Activated CD8-positive, alpha-beta memory T cell treated with anti-CD3 and anti-CD28 coated beads for 48 hours (primary cell): ENCODE results near the gene SAMM50.

Source experiments
- DNase-seq, 3 experiments: peaks; one replicate each; pipeline ENCODE4 v3.0.0-alpha.2; 2020; ENCODE audit warnings: low read depth in 2 of 3, low spot score in 2 of 3

The SAMM50 gene

DNA sequence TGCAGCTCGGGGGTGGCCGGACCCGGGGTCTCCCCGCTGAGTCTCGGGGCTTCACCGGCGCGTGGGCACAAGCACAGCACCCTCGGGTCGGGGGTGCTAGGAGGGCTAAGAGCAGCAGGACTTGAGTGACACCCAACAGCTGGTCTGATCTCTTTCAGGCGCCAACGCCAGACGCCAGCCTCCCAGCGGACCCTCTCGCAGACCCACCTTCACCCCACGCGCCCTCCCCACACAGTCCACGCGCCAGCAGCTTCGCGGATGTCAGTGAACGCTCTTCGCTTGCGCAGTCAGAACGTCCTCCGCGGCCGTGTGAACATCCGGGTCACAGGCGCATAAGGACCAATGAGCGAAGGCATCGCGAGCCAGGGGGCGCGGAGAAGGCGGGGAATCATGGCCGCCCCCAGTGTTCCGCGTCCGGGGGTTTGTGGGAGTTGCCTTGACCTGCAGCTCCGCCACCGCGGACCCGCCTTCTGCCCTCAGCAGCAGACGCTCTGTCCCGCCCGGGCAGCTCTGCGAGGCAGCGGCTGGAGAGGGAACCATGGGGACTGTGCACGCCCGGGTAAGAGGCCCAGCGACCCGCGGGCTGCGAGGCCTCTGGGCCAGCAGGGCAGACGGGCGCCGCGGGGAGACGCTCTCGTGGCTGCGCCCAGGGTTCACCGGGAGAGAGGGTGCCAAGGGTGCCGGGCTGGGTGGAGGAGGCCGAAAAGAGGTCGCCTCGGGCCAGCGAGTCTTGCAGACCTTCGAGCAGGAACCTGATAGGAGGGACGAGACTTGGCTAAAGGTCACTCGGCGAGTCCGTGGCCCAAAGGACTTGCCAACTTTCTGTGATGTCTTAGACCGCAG is at the start of gene SAMM50:
TSS of gene SAMM50 (plus strand) at position 403 of the 843 bp plus-strand sequence. CDS start at position 539, 136 bp downstream.
- peak; percentile 77 to 81 (median 77) for DNase-seq

GRCh38 chr22:43905681-43906080 is 49.6 kb upstream of the SAMM50 start:
- no peak for DNase-seq

DNA sequence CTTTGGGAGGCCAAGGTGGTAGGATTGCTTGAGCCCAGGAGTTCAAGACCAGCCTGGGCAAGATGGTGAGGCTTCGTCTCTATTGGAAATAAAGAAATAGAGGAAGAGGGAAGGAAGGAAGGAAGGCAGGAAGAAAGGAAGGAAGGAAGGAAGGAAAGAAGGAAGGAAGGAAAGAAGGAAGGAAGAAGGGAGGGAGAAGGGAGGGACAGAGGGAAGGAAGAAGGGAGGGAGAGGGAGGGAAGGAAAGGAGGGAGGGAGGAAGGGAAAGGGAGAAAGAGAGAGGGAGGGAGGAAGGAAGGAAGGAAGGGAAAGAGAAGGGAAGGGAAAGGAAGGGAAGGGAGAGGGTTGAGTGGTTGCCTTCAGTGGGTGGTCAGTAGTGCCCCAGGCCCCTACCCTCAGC is 45.5 kb upstream of the SAMM50 start:
- DNase-seq: no peak

GRCh38 chr22:43910178-43910695 is 45.0 kb upstream of the SAMM50 start:
- DNase-seq: no peak

DNA sequence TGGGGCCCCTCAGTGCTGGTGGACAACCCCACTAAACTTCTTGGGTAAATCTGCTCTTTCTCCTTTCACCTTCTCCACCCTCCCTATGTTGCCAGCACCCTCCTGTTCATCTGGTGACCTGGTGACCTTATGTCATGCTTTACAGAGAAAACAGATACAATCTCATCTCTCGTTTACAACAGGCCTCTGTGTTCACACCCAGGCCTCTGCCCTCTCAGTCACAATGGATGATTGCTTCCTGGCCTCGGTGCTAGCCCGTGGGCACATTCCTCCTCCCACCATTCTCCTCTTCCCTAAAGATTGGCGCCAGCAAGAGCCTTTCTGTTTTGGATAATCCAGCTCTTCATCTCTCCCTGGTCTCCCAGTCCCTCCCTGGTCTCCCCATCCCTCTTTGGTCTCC is 43.9 kb upstream of the SAMM50 start:
- no peak for DNase-seq

DNA sequence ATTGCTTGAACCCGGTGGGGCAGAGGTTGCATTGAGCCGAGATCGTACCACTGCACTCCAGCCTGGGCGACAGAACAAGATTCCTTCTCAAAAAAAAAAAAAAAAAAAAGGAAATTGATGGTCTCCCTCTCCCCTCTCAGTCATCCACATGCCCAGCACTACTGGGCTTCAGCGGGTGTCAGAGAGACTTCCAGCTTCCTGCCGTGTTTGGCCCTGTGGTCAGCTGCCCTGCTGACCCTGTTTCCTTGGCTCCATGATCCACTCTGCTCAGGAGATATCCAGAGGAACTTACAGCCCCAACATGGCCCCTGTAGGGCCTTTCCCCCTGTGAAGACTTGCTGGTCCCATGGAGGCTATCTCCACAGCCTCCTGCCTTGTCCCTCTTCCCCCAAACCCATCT is 37.7 kb upstream of the SAMM50 start:
- DNase-seq: no peak

- DNase-seq: no peak
These were observed 35.9 kb upstream of the SAMM50 start for GRCh38 chr22:43919106-43919973.

- no peak for DNase-seq
These were observed 33.9 kb upstream of the SAMM50 start for GRCh38 chr22:43921370-43921769.

GRCh38 chr22:43922123-43922522 is 33.1 kb upstream of the SAMM50 start:
- DNase-seq: no peak

GRCh38 chr22:43923191-43923590 is 32.1 kb upstream of the SAMM50 start:
- no peak for DNase-seq

- DNase-seq: peak; percentile 36 to 43 (median 41)
These were observed 31.4 kb upstream of the SAMM50 start, which contains the start of gene PNPLA3 for GRCh38 chr22:43923631-43924464. Gene PNPLA3 (plus strand): TSS chr22:43923805. CDS start chr22:43923912, 107 bp downstream.

DNA sequence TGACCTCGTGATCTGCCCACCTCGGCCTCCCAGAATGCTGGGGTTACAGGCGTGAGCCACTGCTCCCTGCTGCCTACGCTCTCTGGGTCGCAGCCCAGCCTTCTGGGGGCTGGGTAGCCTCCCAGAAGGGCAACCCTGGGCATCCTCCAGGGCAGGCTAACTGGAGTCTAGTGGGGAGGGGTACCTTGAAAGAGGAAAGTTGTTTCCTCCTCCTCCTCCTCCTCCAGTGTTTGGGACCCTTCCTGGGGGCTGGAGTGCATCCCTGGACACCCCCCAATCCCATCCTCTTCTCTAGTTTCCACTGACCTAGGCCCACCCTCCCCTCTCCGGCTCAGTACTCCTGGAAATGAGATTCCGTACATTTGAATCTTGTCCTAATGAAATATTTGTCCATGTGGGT is 30.4 kb upstream of the SAMM50 start:
- no peak for DNase-seq

GRCh38 chr22:43925433-43926348 is 29.6 kb upstream of the SAMM50 start:
- no peak for DNase-seq

- DNase-seq: no peak
These were observed 28.9 kb upstream of the SAMM50 start for GRCh38 chr22:43926349-43926710.

DNA sequence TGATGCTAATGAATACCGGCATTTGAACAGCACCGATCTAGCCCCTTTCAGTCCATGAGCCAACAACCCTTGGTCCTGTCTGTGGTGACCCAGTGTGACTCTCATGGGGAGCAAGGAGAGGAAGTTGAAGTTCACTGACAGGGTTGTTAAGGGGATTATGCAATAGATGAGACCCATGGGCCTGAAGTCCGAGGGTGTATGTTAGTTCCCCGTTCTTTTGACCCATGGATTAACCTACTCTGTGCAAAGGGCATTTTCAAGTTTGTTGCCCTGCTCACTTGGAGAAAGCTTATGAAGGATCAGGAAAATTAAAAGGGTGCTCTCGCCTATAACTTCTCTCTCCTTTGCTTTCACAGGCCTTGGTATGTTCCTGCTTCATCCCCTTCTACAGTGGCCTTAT is 26.8 kb upstream of the SAMM50 start:
- DNase-seq: no peak

DNA sequence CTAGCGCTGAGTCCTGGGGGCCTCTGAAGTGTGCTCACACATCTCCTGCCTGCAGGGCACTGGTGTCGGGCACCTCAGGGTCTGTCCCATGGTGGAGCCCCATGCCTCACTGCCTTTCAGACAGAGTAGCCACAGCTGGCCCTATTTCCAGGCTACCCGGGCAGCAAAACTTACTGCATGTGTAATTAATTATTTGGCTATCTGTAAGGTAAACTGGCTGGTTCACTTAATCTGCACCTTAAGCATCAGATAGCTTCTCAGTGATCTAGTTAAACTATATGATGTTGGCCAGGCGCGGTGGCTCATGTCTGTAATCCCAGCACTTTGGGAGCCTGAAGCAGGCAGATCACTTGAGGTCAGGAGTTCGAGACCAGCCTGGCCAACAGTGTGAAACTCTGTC is 26.3 kb upstream of the SAMM50 start:
- DNase-seq: no peak

DNA sequence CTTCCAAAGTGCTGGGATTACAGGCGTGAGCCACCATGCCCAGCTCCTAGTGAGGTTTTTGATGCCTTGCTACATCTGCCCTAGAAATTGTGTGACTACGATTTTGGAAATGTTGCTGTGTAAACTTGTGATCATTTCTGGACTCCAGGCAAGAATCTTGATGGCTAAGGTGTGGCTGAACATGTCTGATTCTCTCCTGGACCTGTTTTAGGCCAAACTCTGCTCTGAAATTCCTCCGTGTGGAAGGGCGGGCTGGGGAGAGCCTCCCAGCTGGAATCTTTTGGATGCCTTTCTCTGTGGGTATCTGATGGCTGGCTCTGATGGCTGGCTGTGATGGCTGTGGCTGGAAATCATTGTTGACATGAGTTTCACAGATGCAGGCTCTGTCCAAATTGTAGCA is 23.5 kb upstream of the SAMM50 start:
- DNase-seq: no peak

- DNase-seq: no peak
These were observed 13.8 kb upstream of the SAMM50 start for GRCh38 chr22:43941449-43941848.

DNA sequence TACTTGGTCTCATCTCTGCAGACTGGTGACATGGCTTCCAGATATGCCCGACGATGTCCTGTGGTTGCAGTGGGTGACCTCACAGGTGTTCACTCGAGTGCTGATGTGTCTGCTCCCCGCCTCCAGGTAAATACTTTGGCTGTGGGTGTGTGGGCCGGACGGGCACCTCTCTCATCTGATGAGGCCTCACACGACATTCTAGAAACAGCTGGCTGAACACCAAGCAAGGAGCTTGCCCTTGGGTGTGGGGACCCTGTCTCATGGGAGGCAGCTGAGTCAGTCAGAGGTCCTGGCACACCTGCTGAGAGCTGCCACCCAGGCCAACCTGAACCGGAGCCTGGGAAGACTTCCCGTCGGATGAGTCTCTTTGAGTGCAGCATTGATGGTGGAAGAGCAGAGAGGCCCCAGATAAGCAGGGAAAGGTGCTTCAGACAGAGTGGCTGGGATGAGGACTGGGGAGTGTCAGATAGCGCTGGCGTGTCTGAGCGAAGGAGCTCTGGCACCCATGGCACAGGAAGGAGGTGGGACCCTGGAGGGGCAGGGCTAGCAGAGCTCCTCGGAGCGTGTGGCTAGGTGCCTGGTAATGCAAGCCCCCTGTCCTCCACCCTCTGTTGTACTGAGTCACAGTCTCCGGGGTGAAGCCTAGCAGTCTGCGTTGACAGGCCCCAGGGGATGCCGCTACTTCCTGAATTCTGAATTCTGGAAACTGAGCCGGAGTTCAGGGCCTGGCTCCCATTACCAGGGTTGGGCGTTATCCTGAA is 10.4 kb upstream of the SAMM50 start:
- no peak for DNase-seq
